Measurements from ENCODE around the gene TREX2. TPM values are rescaled to one million over a fixed set of nuclear protein-coding genes. Genes with fewer than 3 reads are reported as not detected.

Gene TREX2
- total and polyA plus RNA-seq, 10 of the 15 experiments (the other 5 are each of a cell fraction or from before 2014, with no cell fraction given): 0.09 to 0.97 (median 0.60) TPM; not detected in 3

GRCh38 chrX:153482376-153483015 lies 36.6 kb upstream of the TREX2 start:
- DNase-seq (ENCODE audit: low read depth, low spot score): no peak
- BruUV-seq (replicated peaks): no TSS peak
- H3K9ac ChIP-seq (ENCODE audit: control insufficient read depth, insufficient read depth, low read length): no peak overlapping the region
- H3K27ac ChIP-seq (ENCODE audit: control insufficient read depth, insufficient read depth): no peak overlapping the region
- H3K79me2 ChIP-seq (ENCODE audit: control insufficient read depth, insufficient read depth, low read length): no peaks in the 10 kb centered on the region
- H4K20me1 ChIP-seq (ENCODE audit: control insufficient read depth, insufficient read depth): no peaks in the 10 kb centered on the region
- no peak for ATAC-seq
- ChIA-PET CTCF (no interaction called here), SMC1A (ENCODE audit: uncharacterized antibody, unreplicated experiment) (no interaction called here), RAD21 (ENCODE audit: unreplicated experiment) (no interaction called here), POLR2A (no interaction called here)
- WGBS (ENCODE audit: insufficient coverage, insufficient replicate concordance, low lambda C conversion rate, missing lambda C conversion rate): 30% methylated on average over 22 of the region's 23 CpGs
- intact Hi-C loops (cut with micrococcal nuclease; ENCODE audit: unreplicated experiment): no loop called here
- H3K4me2 ChIP-seq (ENCODE audit: control insufficient read depth, insufficient read depth): no peak overlapping the region
- no peak for TF ChIP-seq CBX5 (IDR thresholded peaks at IDR 0.05; ENCODE audit: low read depth)
- TF ChIP-seq RELA (IDR thresholded peaks at IDR 0.05; ENCODE audit: borderline replicate concordance, partially characterized antibody): no peak
- TF ChIP-seq RFX5 (IDR thresholded peaks at IDR 0.05; ENCODE audit: low read depth, low read length): no peak
- TF ChIP-seq TCF3 (IDR thresholded peaks at IDR 0.05; ENCODE audit: borderline replicate concordance, insufficient read depth, low read depth, low read length): no peak
- TF ChIP-seq SP1 (IDR thresholded peaks at IDR 0.05; ENCODE audit: low read depth, low read length): no peak
- no peak for TF ChIP-seq HSF1 (IDR thresholded peaks at IDR 0.05; ENCODE audit: low read depth, low read length)
- TF ChIP-seq SMAD1 (IDR thresholded peaks at IDR 0.05; ENCODE audit: low read depth, partially characterized antibody): no peak
- H3K4me3 ChIP-seq: no peak overlapping the region
- H2AFZ ChIP-seq (ENCODE audit: control insufficient read depth, low read depth, low read length): no peak overlapping the region
- H3K4me1 ChIP-seq (ENCODE audit: control insufficient read depth, insufficient read depth, low read length): no peaks in the 10 kb centered on the region
- no peaks in the 10 kb centered on the region for H3K36me3 ChIP-seq (ENCODE audit: control insufficient read depth in 2 of 2, insufficient read depth in 2 of 2, low read length in 1 of 2)
- FAIRE-seq: no peak
- H3K9me3 ChIP-seq (replicated peaks; ENCODE audit: control insufficient read depth, insufficient read depth, low read length): no peaks in the 10 kb centered on the region
- no peaks in the 10 kb centered on the region for H3K27me3 ChIP-seq (replicated peaks in 1 of 2; ENCODE audit: control insufficient read depth in 2 of 2, insufficient read depth in 2 of 2, low read length in 1 of 2)
- in situ Hi-C loops (cut with MboI): no loop called here
